ENCODE results near the gene STS. TPM values are rescaled to one million over a fixed set of nuclear protein-coding genes. Genes with fewer than 3 reads are reported as not detected.

Gene STS
- polyA plus RNA-seq, 3 donors: 3.1 to 7.8 (median 6.3) TPM

- Histone ChIP-seq H3K9ac (ENCODE audit: insufficient read depth, low read length, poor library complexity, severe bottlenecking) (no peak overlapping the region), H4K20me1 (ENCODE audit: insufficient read depth, low read length) (peaks cover 95% of the 10 kb centered on the region), H3K9me3 (replicated peaks in 1 of 2; ENCODE audit: control insufficient read depth in 1 of 2, insufficient read depth in 1 of 2, low read length in 2 of 2) (no peaks in the 10 kb centered on the region), H2AFZ (ENCODE audit: insufficient read depth, low read depth, low read length, poor library complexity, severe bottlenecking) (no peak overlapping the region), H3K4me3 (replicated peaks in 1 of 3; ENCODE audit: low read depth in 2 of 3, low read length in 3 of 3) (no peak overlapping the region), H3K4me1 (ENCODE audit: control insufficient read depth in 1 of 2, insufficient read depth in 2 of 2, low read length in 2 of 2) (no peaks in the 10 kb centered on the region), H3K79me2 (ENCODE audit: insufficient read depth, low read length) (peaks cover 78% of the 10 kb centered on the region), H3K36me3 (replicated peaks in 1 of 2; ENCODE audit: control insufficient read depth in 1 of 2, insufficient read depth in 2 of 2, low read length in 2 of 2) (peaks cover 0 to 14% of the 10 kb centered on the region in 2 donors), H3K27me3 (ENCODE audit: control insufficient read depth in 2 of 2, insufficient read depth in 2 of 2, low read length in 2 of 2) (no peaks in the 10 kb centered on the region), H3K27ac (ENCODE audit: low read depth in 1 of 2, low read length in 2 of 2) (no peak overlapping the region), H3K4me2 (replicated peaks; ENCODE audit: extremely low read depth, low read length, poor library complexity, severe bottlenecking) (no peak overlapping the region)
- Mint-ChIP-seq H3K4me3 (no peak overlapping the region), H3K4me1 (peaks cover 7% of the 10 kb centered on the region), H3K27me3 (ENCODE audit: low read depth in 3 of 3) (peaks cover 0 to 3% (median 0%) of the 10 kb centered on the region in 3 donors), H3K27ac (peak overlapping the region in 2 of 7 donors; percentile 35 to 54), H3K9me3 (peaks cover 0 to 3% (median 0%) of the 10 kb centered on the region in 7 donors), H3K36me3 (peaks cover 11 to 38% of the 10 kb centered on the region in 2 donors)
- no CpG with 5 or more reads among the region's 2 CpGs for WGBS (ENCODE audit: insufficient coverage)
- no peak for TF ChIP-seq CTCF (IDR thresholded peaks at IDR 0.05)
- DNase-seq: no peak
- intact Hi-C loops (cut with micrococcal nuclease): no loop called here
Measured at GRCh38 chrX:7120878-7121219, 26.7 kb upstream of the STS start.

- Mint-ChIP-seq H3K4me3 (no peak overlapping the region), H3K27ac (no peak overlapping the region)
Measured at GRCh38 chrX:7127056-7127455, 20.5 kb upstream of the STS start.

More at GRCh38 chrX:7127056-7127455, 20.5 kb upstream of the STS start:
- H3K4me1 ChIP-seq (ENCODE audit: control insufficient read depth in 1 of 2, insufficient read depth in 2 of 2, low read length in 2 of 2): peaks cover 0 to under 1% of the 10 kb centered on the region in 2 donors
- no peak for DNase-seq
- H3K4me3 ChIP-seq (replicated peaks in 1 of 3; ENCODE audit: low read depth in 2 of 3, low read length in 3 of 3): no peak overlapping the region
- TF ChIP-seq CTCF (IDR thresholded peaks at IDR 0.05): no peak
- no peaks in the 10 kb centered on the region for H3K4me1 Mint-ChIP-seq
- peaks cover 0 to 15% (median 3%) of the 10 kb centered on the region in 7 donors for H3K9me3 Mint-ChIP-seq
- H2AFZ ChIP-seq (ENCODE audit: insufficient read depth, low read depth, low read length, poor library complexity, severe bottlenecking): no peak overlapping the region
- peaks cover 6 to 60% of the 10 kb centered on the region in 2 donors for H3K36me3 Mint-ChIP-seq
- intact Hi-C loops (cut with micrococcal nuclease): no loop called here
- peaks cover 82% of the 10 kb centered on the region for H4K20me1 ChIP-seq (ENCODE audit: insufficient read depth, low read length)
- H3K36me3 ChIP-seq (replicated peaks in 1 of 2; ENCODE audit: control insufficient read depth in 1 of 2, insufficient read depth in 2 of 2, low read length in 2 of 2): peaks cover 0 to 41% of the 10 kb centered on the region in 2 donors
- H3K9me3 ChIP-seq (replicated peaks in 1 of 2; ENCODE audit: control insufficient read depth in 1 of 2, insufficient read depth in 1 of 2, low read length in 2 of 2): no peaks in the 10 kb centered on the region
- WGBS (ENCODE audit: insufficient coverage): no CpG with 5 or more reads among the region's 2 CpGs
- H3K9ac ChIP-seq (ENCODE audit: insufficient read depth, low read length, poor library complexity, severe bottlenecking): no peak overlapping the region
- peaks cover 82% of the 10 kb centered on the region for H3K79me2 ChIP-seq (ENCODE audit: insufficient read depth, low read length)
- peaks cover 0 to 2% (median 0%) of the 10 kb centered on the region in 3 donors for H3K27me3 Mint-ChIP-seq (ENCODE audit: low read depth in 3 of 3)
- H3K27ac ChIP-seq (ENCODE audit: low read depth in 1 of 2, low read length in 2 of 2): no peak overlapping the region
- no peak overlapping the region for H3K4me2 ChIP-seq (replicated peaks; ENCODE audit: extremely low read depth, low read length, poor library complexity, severe bottlenecking)
- no peaks in the 10 kb centered on the region for H3K27me3 ChIP-seq (ENCODE audit: control insufficient read depth in 2 of 2, insufficient read depth in 2 of 2, low read length in 2 of 2)

Data from CD14-positive monocyte (primary cell).